Dendritic cell treated with granulocyte-macrophage colony-stimulating factor and Interleukin-4, amounts not matched to agents 40 ng/mL and 50 ng/mL, for 4 days (primary cell): ENCODE data around the gene VPS26B.

ENCODE experiments used
- H3K27ac Mint-ChIP-seq: one replicate; pipeline ENCODE4 v1.8.0; 2022; ENCODE audit warnings: mild to moderate bottlenecking, mixed read lengths
- H3K27me3 Mint-ChIP-seq: one replicate; pipeline ENCODE4 v1.8.0; 2022; ENCODE audit warnings: mild to moderate bottlenecking, mixed read lengths
- H3K36me3 Mint-ChIP-seq: one replicate; pipeline ENCODE4 v1.8.0; 2022; ENCODE audit warnings: low read depth, mixed read lengths
- H3K4me1 Mint-ChIP-seq: one replicate; pipeline ENCODE4 v1.8.0; 2022; ENCODE audit warnings: low read depth, mixed read lengths
- H3K4me3 Mint-ChIP-seq: one replicate; pipeline ENCODE4 v1.8.0; 2022; ENCODE audit warnings: mild to moderate bottlenecking, moderate library complexity, mixed read lengths
- H3K9me3 Mint-ChIP-seq: one replicate; pipeline ENCODE4 v1.8.0; 2022; ENCODE audit warnings: mixed read lengths
- intact Hi-C: fragments of 100-400 bp; cut with micrococcal nuclease; formaldehyde crosslinking; loops from one replicate; pipeline ENCODE4 v1.15.0; 2022

The VPS26B gene

GRCh38 chr11:134288486-134288885 is 64.0 kb downstream of the VPS26B start:
- Mint-ChIP-seq H3K27me3 (peaks cover 13% of the 10 kb centered on the region), H3K4me3 (no peak overlapping the region), H3K4me1 (no peaks in the 10 kb centered on the region), H3K9me3 (no peaks in the 10 kb centered on the region), H3K27ac (no peak overlapping the region), H3K36me3 (no peaks in the 10 kb centered on the region)
- intact Hi-C loops, result no loop called here

DNA sequence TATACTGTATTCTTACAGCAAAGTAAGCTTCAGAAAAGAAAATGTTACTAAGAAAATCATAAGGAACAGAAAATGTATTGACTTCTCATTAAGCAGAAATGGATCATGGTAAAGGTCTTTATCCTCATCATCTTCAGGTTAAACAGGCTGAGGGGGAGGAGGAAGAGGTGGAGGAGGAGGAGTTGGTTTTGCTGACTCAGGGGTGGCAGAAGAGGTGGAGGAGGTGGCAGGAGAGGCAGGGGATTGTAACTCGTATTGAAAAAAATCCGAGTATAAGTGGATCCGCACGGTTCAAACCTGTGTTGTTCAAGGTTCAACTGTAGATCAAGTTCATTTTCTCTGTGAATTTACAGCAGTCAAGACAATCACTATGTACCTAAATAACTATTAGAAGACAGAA is 64.7 kb downstream of the VPS26B start:
- Mint-ChIP-seq H3K27ac (no peak overlapping the region), H3K9me3 (no peaks in the 10 kb centered on the region), H3K4me1 (no peaks in the 10 kb centered on the region), H3K36me3 (no peaks in the 10 kb centered on the region), H3K27me3 (peaks cover 9% of the 10 kb centered on the region), H3K4me3 (no peak overlapping the region)
- intact Hi-C loops, result no loop called here

DNA sequence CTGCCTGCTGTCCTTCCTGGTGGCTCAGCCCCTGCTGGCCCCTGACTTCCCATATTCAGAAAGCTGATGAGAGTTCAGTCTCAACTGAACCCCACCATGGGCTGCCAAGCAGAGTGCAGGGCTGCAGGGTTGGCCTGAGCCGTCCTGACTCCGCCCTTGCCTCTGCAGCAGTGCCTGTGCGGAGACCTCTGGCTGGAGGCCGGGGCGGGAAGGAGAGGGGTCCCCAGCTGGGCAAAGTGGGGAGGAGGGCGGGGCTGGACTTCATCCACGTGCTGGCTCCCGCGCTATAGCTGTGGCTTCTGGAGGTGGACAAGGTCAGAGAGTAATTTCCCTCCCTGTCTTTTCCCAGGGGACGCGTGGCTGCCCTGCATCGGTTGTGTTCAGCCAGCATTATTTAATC is 65.3 kb downstream of the VPS26B start:
- intact Hi-C loops, result no loop called here
- no peak overlapping the region for H3K27ac Mint-ChIP-seq
- H3K9me3 Mint-ChIP-seq, result no peaks in the 10 kb centered on the region
- no peak overlapping the region for H3K4me3 Mint-ChIP-seq
- H3K4me1 Mint-ChIP-seq, result no peaks in the 10 kb centered on the region
- peaks cover 9% of the 10 kb centered on the region for H3K27me3 Mint-ChIP-seq
- H3K36me3 Mint-ChIP-seq, result no peaks in the 10 kb centered on the region

- no peaks in the 10 kb centered on the region for H3K9me3 Mint-ChIP-seq
- H3K4me1 Mint-ChIP-seq, result no peaks in the 10 kb centered on the region
- H3K27me3 Mint-ChIP-seq, result peaks cover 12% of the 10 kb centered on the region
- intact Hi-C loops, result no loop called here
- H3K27ac Mint-ChIP-seq, result no peak overlapping the region
- H3K36me3 Mint-ChIP-seq, result no peaks in the 10 kb centered on the region
- no peak overlapping the region for H3K4me3 Mint-ChIP-seq
These were observed 66.2 kb downstream of the VPS26B start for GRCh38 chr11:134290646-134291045.

GRCh38 chr11:134291196-134291595 is 66.7 kb downstream of the VPS26B start:
- H3K9me3 Mint-ChIP-seq, result no peaks in the 10 kb centered on the region
- no peak overlapping the region for H3K4me3 Mint-ChIP-seq
- peaks cover 9% of the 10 kb centered on the region for H3K27me3 Mint-ChIP-seq
- H3K36me3 Mint-ChIP-seq, result no peaks in the 10 kb centered on the region
- intact Hi-C loops, result no loop called here
- H3K27ac Mint-ChIP-seq, result no peak overlapping the region
- H3K4me1 Mint-ChIP-seq, result no peaks in the 10 kb centered on the region

- Mint-ChIP-seq H3K27me3 (peaks cover 9% of the 10 kb centered on the region), H3K36me3 (no peaks in the 10 kb centered on the region), H3K4me3 (no peak overlapping the region), H3K4me1 (no peaks in the 10 kb centered on the region), H3K9me3 (no peaks in the 10 kb centered on the region), H3K27ac (no peak overlapping the region)
- intact Hi-C loops, result no loop called here
These were observed 68.2 kb downstream of the VPS26B start for GRCh38 chr11:134292661-134293060.

DNA sequence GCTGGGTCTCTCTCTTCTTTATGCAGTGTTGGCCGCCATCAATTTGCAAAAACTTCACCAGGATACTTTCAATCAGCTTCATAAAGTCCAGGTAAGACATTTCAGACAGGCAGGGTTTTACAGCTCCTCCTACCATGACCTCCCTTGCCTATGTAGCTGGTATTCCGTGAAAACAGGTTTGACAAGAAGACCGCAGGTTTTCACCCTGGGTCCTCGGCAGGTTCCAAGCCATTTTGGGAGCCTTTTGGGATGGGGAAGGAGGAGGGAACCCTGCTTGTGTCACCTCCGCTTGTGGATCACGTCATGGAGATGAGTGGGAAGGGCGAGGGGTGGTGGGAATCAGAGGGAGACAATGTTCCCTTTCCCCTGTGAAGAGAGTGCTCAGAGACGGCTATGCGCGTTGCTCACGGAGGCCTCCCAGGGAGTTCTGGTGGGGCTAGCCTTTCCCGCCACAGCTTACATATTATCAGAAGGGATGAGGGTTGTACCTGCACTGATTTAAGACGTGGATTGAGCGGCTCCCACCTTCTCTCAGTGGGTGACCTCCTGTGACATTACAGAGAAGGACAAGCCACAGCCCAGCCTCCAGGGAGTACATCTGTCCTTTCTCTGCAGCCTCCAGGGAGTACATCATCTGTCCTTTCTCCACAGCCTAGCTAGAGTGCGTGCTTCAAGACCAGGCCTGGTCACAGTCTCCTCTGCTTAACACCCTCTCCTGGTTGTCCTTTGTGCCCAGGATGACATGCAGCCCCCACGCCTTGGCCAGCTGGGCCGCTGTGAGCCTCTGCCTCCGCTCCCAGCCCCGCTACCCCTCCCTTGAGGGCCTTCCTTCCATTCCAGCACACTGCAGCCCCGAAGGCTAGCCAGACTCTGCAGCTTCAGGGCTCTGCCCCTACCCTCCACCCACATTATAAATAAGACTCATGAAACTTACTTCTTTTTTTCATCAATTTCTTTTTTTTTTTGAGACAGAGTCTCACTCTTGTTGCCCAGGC is 68.9 kb downstream of the VPS26B start:
- no peaks in the 10 kb centered on the region for H3K4me1 Mint-ChIP-seq
- intact Hi-C loops, result no loop called here
- H3K27ac Mint-ChIP-seq, result no peak overlapping the region
- H3K9me3 Mint-ChIP-seq, result no peaks in the 10 kb centered on the region
- peaks cover 7% of the 10 kb centered on the region for H3K27me3 Mint-ChIP-seq
- H3K4me3 Mint-ChIP-seq, result no peak overlapping the region
- no peaks in the 10 kb centered on the region for H3K36me3 Mint-ChIP-seq

- intact Hi-C loops, result no loop called here
- Mint-ChIP-seq H3K4me1 (no peaks in the 10 kb centered on the region), H3K27ac (no peak overlapping the region), H3K4me3 (no peak overlapping the region), H3K27me3 (peaks cover 7% of the 10 kb centered on the region), H3K9me3 (no peaks in the 10 kb centered on the region), H3K36me3 (no peaks in the 10 kb centered on the region)
These were observed 70.2 kb downstream of the VPS26B start for GRCh38 chr11:134294664-134295063.
